ENCODE results near the gene AFF3.

GRCh38 chr2:99666256-99666655, 476.1 kb downstream of the AFF3 start:
- TF ChIP-seq, protein P1, sequence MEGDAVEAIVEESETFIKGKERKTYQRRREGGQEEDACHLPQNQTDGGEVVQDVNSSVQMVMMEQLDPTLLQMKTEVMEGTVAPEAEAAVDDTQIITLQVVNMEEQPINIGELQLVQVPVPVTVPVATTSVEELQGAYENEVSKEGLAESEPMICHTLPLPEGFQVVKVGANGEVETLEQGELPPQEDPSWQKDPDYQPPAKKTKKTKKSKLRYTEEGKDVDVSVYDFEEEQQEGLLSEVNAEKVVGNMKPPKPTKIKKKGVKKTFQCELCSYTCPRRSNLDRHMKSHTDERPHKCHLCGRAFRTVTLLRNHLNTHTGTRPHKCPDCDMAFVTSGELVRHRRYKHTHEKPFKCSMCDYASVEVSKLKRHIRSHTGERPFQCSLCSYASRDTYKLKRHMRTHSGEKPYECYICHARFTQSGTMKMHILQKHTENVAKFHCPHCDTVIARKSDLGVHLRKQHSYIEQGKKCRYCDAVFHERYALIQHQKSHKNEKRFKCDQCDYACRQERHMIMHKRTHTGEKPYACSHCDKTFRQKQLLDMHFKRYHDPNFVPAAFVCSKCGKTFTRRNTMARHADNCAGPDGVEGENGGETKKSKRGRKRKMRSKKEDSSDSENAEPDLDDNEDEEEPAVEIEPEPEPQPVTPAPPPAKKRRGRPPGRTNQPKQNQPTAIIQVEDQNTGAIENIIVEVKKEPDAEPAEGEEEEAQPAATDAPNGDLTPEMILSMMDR (IDR thresholded peaks at IDR 0.05): no peak; the same call in 1 of the 2 replicates
- TF ChIP-seq ZFX (IDR thresholded peaks at IDR 0.05; ENCODE audit: borderline replicate concordance): no peak

All from 22Rv1 (cell line).